Hepatocyte (in vitro differentiated cells): ENCODE measurements around the gene PAK1. TPM values are rescaled to one million over a fixed set of nuclear protein-coding genes. Genes with fewer than 3 reads are reported as not detected.

Source experiments
- DNase-seq: peaks from one replicate; pipeline ENCODE4 v3.0.0-alpha.2; 2016; ENCODE audit warnings: low spot score
- H2AFZ ChIP-seq: fragments of 200-600 bp; sonication (generic); 2 replicates; pipeline ENCODE4 v1.6.0; 2016; ENCODE audit warnings: antibody characterized with exemption, mild to moderate bottlenecking
- H3K27ac ChIP-seq: fragments of 200-600 bp; sonication (generic); 2 replicates; pipeline ENCODE4 v1.5.1; 2016; ENCODE audit warnings: mild to moderate bottlenecking
- H3K27me3 ChIP-seq: fragments of 200-600 bp; sonication (generic); 2 replicates; pipeline ENCODE4 v1.6.1; 2016
- H3K36me3 ChIP-seq: fragments of 200-600 bp; sonication (generic); replicated peaks from 2 replicates; pipeline ENCODE4 v1.5.1; 2016; ENCODE audit warnings: low read depth; ENCODE audit not compliant: insufficient read depth
- H3K4me1 ChIP-seq: fragments of 200-600 bp; sonication (generic); 2 replicates; pipeline ENCODE4 v1.5.1; 2016; ENCODE audit warnings: mild to moderate bottlenecking, moderate library complexity; ENCODE audit not compliant: insufficient read depth
- H3K4me2 ChIP-seq: fragments of 200-600 bp; sonication (generic); 2 replicates; pipeline ENCODE4 v1.6.0; 2016
- H3K4me3 ChIP-seq: fragments of 200-600 bp; sonication (generic); 2 replicates; pipeline ENCODE4 v1.5.1; 2016; ENCODE audit warnings: mild to moderate bottlenecking
- H3K79me2 ChIP-seq: fragments of 200-600 bp; sonication (generic); 2 replicates; pipeline ENCODE4 v1.6.0; 2017; ENCODE audit warnings: mild to moderate bottlenecking
- H3K9me2 ChIP-seq: fragments of 200-600 bp; sonication (generic); replicated peaks from 2 replicates; pipeline ENCODE4 v1.6.0; 2017; ENCODE audit warnings: mild to moderate bottlenecking; ENCODE audit not compliant: insufficient read depth
- H3K9me3 ChIP-seq: fragments of 200-600 bp; sonication (generic); 2 replicates; pipeline ENCODE4 v1.5.1; 2016; ENCODE audit warnings: low read depth, mild to moderate bottlenecking
- H4K20me1 ChIP-seq: fragments of 200-600 bp; sonication (generic); 2 replicates; pipeline ENCODE4 v1.6.0; 2016; ENCODE audit warnings: mild to moderate bottlenecking; ENCODE audit not compliant: insufficient read depth, poor library complexity, severe bottlenecking
- CTCF ChIP-seq: fragments of 200-600 bp; sonication (generic); IDR thresholded peaks from 2 replicates; pipeline ENCODE4 v1.5.1; 2016; ENCODE audit warnings: antibody characterized with exemption, mild to moderate bottlenecking; ENCODE audit not compliant: poor library complexity
- EZH2 ChIP-seq: fragments of 200-600 bp; sonication (generic); IDR thresholded peaks from 2 replicates; pipeline ENCODE4 v1.6.1; 2016; ENCODE audit warnings: antibody characterized with exemption, mild to moderate bottlenecking, borderline replicate concordance
- EZH2phosphoT487 ChIP-seq: fragments of 200-600 bp; sonication (generic); IDR thresholded peaks from one replicate; pipeline ENCODE4 v1.6.1; 2018; ENCODE audit warnings: antibody characterized with exemption, mild to moderate bottlenecking, low read depth, moderate library complexity; ENCODE audit not compliant: unreplicated experiment, severe bottlenecking
- whole genome bisulfite sequencing: methylation state at CpG from one replicate; pipeline ENCODE4 v1.1.6; 2016; ENCODE audit warnings: low lambda C conversion rate; ENCODE audit errors: missing lambda C conversion rate; 5-methylcytosine and 5-hydroxymethylcytosine counted together
- polyA plus RNA-seq: library from polyadenylated mRNA; unstranded; fragments of >200 nt; fragmentation: Nextera tagmentation; extraction: Ambion mirVana; gene quantifications from 2 replicates; pipeline ENCODE4 v1.2.1, GENCODE V29; 2016
- total RNA-seq: library from RNA; depleted of rRNA; stranded (reverse); fragments of >200 nt; gene quantifications from 2 replicates; pipeline ENCODE4 v1.2.3, GENCODE V29; 2014

Gene PAK1
- total and polyA plus RNA-seq, 2 experiments from 2014 or later = 30.3 to 62.0 TPM

- H3K36me3 ChIP-seq = no peaks in the 10 kb centered on the region
- H3K9me3 ChIP-seq = no peaks in the 10 kb centered on the region
- no peak for DNase-seq
- H3K27ac ChIP-seq = no peak overlapping the region
- no peak overlapping the region for H3K4me2 ChIP-seq
- peaks cover 12% of the 10 kb centered on the region for H4K20me1 ChIP-seq
- H3K79me2 ChIP-seq = peaks cover 82% of the 10 kb centered on the region
- no peak overlapping the region for H3K4me3 ChIP-seq
- TF ChIP-seq EZH2phosphoT487 = no peak
- TF ChIP-seq CTCF = no peak
- TF ChIP-seq EZH2 = no peak
- 93% methylated on average over 2 of the region's 2 CpGs for WGBS
- no peaks in the 10 kb centered on the region for H3K4me1 ChIP-seq
- no peaks in the 10 kb centered on the region for H3K27me3 ChIP-seq
- H3K9me2 ChIP-seq = no peaks in the 10 kb centered on the region
- no peak overlapping the region for H2AFZ ChIP-seq
Measured at GRCh38 chr11:77438487-77438886, 35.4 kb downstream of the PAK1 start.

GRCh38 chr11:77436969-77437368 lies 36.9 kb downstream of the PAK1 start:
- Histone ChIP-seq H3K4me3 (no peak overlapping the region), H3K79me2 (peaks cover 82% of the 10 kb centered on the region), H3K4me2 (peak overlapping the region; percentile 1), H3K27ac (no peak overlapping the region), H3K4me1 (no peaks in the 10 kb centered on the region), H3K9me3 (no peaks in the 10 kb centered on the region), H3K27me3 (no peaks in the 10 kb centered on the region), H3K9me2 (no peaks in the 10 kb centered on the region), H4K20me1 (peaks cover 10% of the 10 kb centered on the region), H3K36me3 (no peaks in the 10 kb centered on the region), H2AFZ (no peak overlapping the region)
- WGBS = 26% methylated on average over 1 of the region's 1 CpG
- DNase-seq = no peak
- TF ChIP-seq EZH2 (no peak), EZH2phosphoT487 (no peak), CTCF (no peak)

GRCh38 chr11:77436506-77436905 lies 37.4 kb downstream of the PAK1 start:
- H3K4me2 ChIP-seq = peak overlapping the region; percentile 1
- 81% methylated on average over 1 of the region's 1 CpG for WGBS
- peaks cover 10% of the 10 kb centered on the region for H4K20me1 ChIP-seq
- H3K9me3 ChIP-seq = no peaks in the 10 kb centered on the region
- no peaks in the 10 kb centered on the region for H3K9me2 ChIP-seq
- H3K4me3 ChIP-seq = no peak overlapping the region
- H3K27ac ChIP-seq = no peak overlapping the region
- no peaks in the 10 kb centered on the region for H3K27me3 ChIP-seq
- H3K36me3 ChIP-seq = no peaks in the 10 kb centered on the region
- no peak overlapping the region for H2AFZ ChIP-seq
- no peak for TF ChIP-seq EZH2
- TF ChIP-seq EZH2phosphoT487 = no peak
- no peak for TF ChIP-seq CTCF
- DNase-seq = no peak
- H3K4me1 ChIP-seq = no peaks in the 10 kb centered on the region
- H3K79me2 ChIP-seq = peaks cover 82% of the 10 kb centered on the region

- Histone ChIP-seq H3K79me2 (peaks cover 82% of the 10 kb centered on the region), H3K4me1 (no peaks in the 10 kb centered on the region), H3K9me2 (no peaks in the 10 kb centered on the region), H4K20me1 (peaks cover 15% of the 10 kb centered on the region), H3K4me2 (no peak overlapping the region), H3K36me3 (no peaks in the 10 kb centered on the region), H3K4me3 (no peak overlapping the region), H3K9me3 (no peaks in the 10 kb centered on the region), H3K27ac (no peak overlapping the region), H2AFZ (no peak overlapping the region), H3K27me3 (no peaks in the 10 kb centered on the region)
- no peak for DNase-seq
- WGBS = 92% methylated on average over 2 of the region's 2 CpGs
- TF ChIP-seq EZH2phosphoT487 = no peak
- TF ChIP-seq CTCF = no peak
- no peak for TF ChIP-seq EZH2
Measured at GRCh38 chr11:77435972-77436371, 37.9 kb downstream of the PAK1 start.
